ENCODE results near the gene CEBPE.

- TF ChIP-seq POLR2A (IDR thresholded peaks at IDR 0.05) (no peak), CTCF (IDR thresholded peaks at IDR 0.05) (no peak)
Observed at GRCh38 chr14:23106747-23107045, 12.4 kb downstream of the CEBPE start.
